GM12878 (cell line): ENCODE data around the gene SCARB1. TPM values are rescaled to one million over a fixed set of nuclear protein-coding genes. Genes with fewer than 3 reads are reported as not detected.

ENCODE experiments used
- ATAC-seq: fragments of 200-7000 bp; cut with Tn5 transposase; 3 replicates; pipeline ENCODE4 v1.9.1; 2020; ENCODE audit warnings: mild to moderate bottlenecking, moderate library complexity
- BruUV-seq: library from RNA; stranded (reverse); fragments of 400-500 nt; replicated peaks from 2 replicates; lab custom pipeline; 2021; lab: Mats Ljungman, UMichigan
- CTCF ChIA-PET: fragments of 300-600 bp; sonication (Branson Sonifier 250); formaldehyde crosslinking; extraction: SDS; loops from one replicate; lab custom pipeline; 2021; ENCODE audit warnings: inconsistent platforms; lab: Yijun Ruan, JAX
- POLR2A ChIA-PET: fragments of 350-600 bp; formaldehyde crosslinking; extraction: SDS; loops from one replicate; lab custom pipeline; 2021; ENCODE audit warnings: inconsistent platforms; lab: Charles Lee
- RAD21 ChIA-PET: fragments of 300-600 bp; sonication (Branson Sonifier 250); formaldehyde crosslinking; loops from one replicate; lab custom pipeline; 2023; ENCODE audit warnings: antibody characterized with exemption; ENCODE audit not compliant: unreplicated experiment; lab: Charles Lee
- SMC1A ChIA-PET: fragments of 300-600 bp; sonication (Branson Sonifier 250); formaldehyde crosslinking; loops from one replicate; lab custom pipeline; 2023; ENCODE audit not compliant: unreplicated experiment, uncharacterized antibody; lab: Charles Lee
- DNase-seq: peaks from one replicate; pipeline ENCODE4 v3.0.0-alpha.2; 2011; ENCODE audit warnings: low read depth, low spot score
- FAIRE-seq: peaks from 3 replicates; lab custom pipeline; 2011; peaks lifted over from hg19 to GRCh38; lab: Jason Lieb, UNC
- H2AFZ ChIP-seq: 2 replicates; pipeline ENCODE4 v1.6.0; 2011; ENCODE audit warnings: low read depth, low read length, control low read depth; ENCODE audit not compliant: control insufficient read depth
- H3K27ac ChIP-seq: 2 replicates; pipeline ENCODE4 v1.5.1; 2011; ENCODE audit warnings: control low read depth; ENCODE audit not compliant: control insufficient read depth, insufficient read depth
- H3K27me3 ChIP-seq, 2 experiments: replicated peaks in 1 of 2; 2 replicates each; pipeline versions ENCODE4 v1.6.0 to v1.6.1; 2011; ENCODE audit warnings: low read length in 1 of 2; ENCODE audit not compliant: control insufficient read depth in 2 of 2, insufficient read depth in 2 of 2
- H3K36me3 ChIP-seq, 2 experiments: 2 replicates each; pipeline ENCODE4 v1.5.1; 2011; ENCODE audit warnings: low read length in 1 of 2; ENCODE audit not compliant: control insufficient read depth in 2 of 2, insufficient read depth in 2 of 2
- H3K4me1 ChIP-seq: 2 replicates; pipeline ENCODE4 v1.6.1; 2011; ENCODE audit warnings: mild to moderate bottlenecking, low read length, moderate library complexity, mixed read lengths; ENCODE audit not compliant: control insufficient read depth, insufficient read depth
- H3K4me2 ChIP-seq: 2 replicates; pipeline ENCODE4 v1.6.0; 2011; ENCODE audit warnings: control low read depth; ENCODE audit not compliant: control insufficient read depth, insufficient read depth
- H3K4me3 ChIP-seq: fragments of 200-600 bp; sonication (generic); 2 replicates; pipeline ENCODE4 v1.5.1; 2016
- H3K79me2 ChIP-seq: 2 replicates; pipeline ENCODE4 v1.6.0; 2011; ENCODE audit warnings: low read length; ENCODE audit not compliant: control insufficient read depth, insufficient read depth
- H3K9ac ChIP-seq: 2 replicates; pipeline ENCODE4 v1.8.0; 2011; ENCODE audit warnings: low read length, control low read depth, mixed read lengths; ENCODE audit not compliant: control insufficient read depth, insufficient read depth
- H3K9me3 ChIP-seq: replicated peaks from 3 replicates; pipeline ENCODE4 v1.5.1; 2011; ENCODE audit warnings: mild to moderate bottlenecking, low read length; ENCODE audit not compliant: control insufficient read depth, insufficient read depth
- H4K20me1 ChIP-seq: 2 replicates; pipeline ENCODE4 v1.6.0; 2011; ENCODE audit not compliant: control insufficient read depth, insufficient read depth
- BACH1 ChIP-seq: fragments of 450-650 bp; IDR thresholded peaks from 2 replicates; pipeline ENCODE4 v1.6.1; 2017; ENCODE audit warnings: mild to moderate bottlenecking, borderline replicate concordance
- BMI1 ChIP-seq: fragments of 450-650 bp; IDR thresholded peaks from 2 replicates; pipeline ENCODE4 v1.6.1; 2016; ENCODE audit warnings: mild to moderate bottlenecking, moderate library complexity, borderline replicate concordance
- EED ChIP-seq: sonication (generic); IDR thresholded peaks from 2 replicates; pipeline ENCODE4 v1.6.1; 2016; ENCODE audit warnings: antibody characterized with exemption, low read depth
- HCFC1 ChIP-seq: fragments of 150-350 bp; IDR thresholded peaks from 2 replicates; pipeline ENCODE4 v1.6.1; 2014; ENCODE audit warnings: low read length
- IKZF1 ChIP-seq: fragments of 450-650 bp; conservative IDR thresholded peaks from 2 replicates; pipeline ENCODE4 v1.6.1; 2017; ENCODE audit warnings: antibody characterized with exemption, mild to moderate bottlenecking
- KDM1A ChIP-seq: fragments of 200-600 bp; sonication (generic); IDR thresholded peaks from 2 replicates; pipeline ENCODE4 v1.6.1; 2016; ENCODE audit warnings: borderline replicate concordance
- NFYB ChIP-seq: IDR thresholded peaks from 2 replicates; pipeline ENCODE4 v1.6.1; 2011; ENCODE audit warnings: low read depth, mild to moderate bottlenecking, low read length, improper control_type of control experiment, moderate library complexity; ENCODE audit not compliant: insufficient read depth
- RAD51 ChIP-seq: fragments of 450-650 bp; IDR thresholded peaks from 2 replicates; pipeline ENCODE4 v1.6.1; 2016; ENCODE audit warnings: moderate library complexity, mild to moderate bottlenecking, inconsistent platforms
- RFX5 ChIP-seq: IDR thresholded peaks from 2 replicates; pipeline ENCODE4 v1.6.1; 2011; ENCODE audit warnings: low read depth, low read length, improper control_type of control experiment
- ZBTB11 ChIP-seq: fragments of 450-650 bp; formaldehyde crosslinking; IDR thresholded peaks from 2 replicates; pipeline ENCODE4 v1.5.0; 2022; ENCODE audit warnings: mild to moderate bottlenecking, missing genetic modification characterization
- ZNF384 ChIP-seq: IDR thresholded peaks from 2 replicates; pipeline ENCODE4 v1.6.1; 2012; ENCODE audit warnings: low read depth, mild to moderate bottlenecking, low read length, improper control_type of control experiment, borderline replicate concordance
- ZSCAN29 ChIP-seq: fragments of 450-650 bp; IDR thresholded peaks from 2 replicates; pipeline ENCODE4 v1.6.1; 2017; ENCODE audit warnings: mild to moderate bottlenecking, moderate library complexity
- WGBS: methylation state at CpG from one replicate; pipeline ENCODE4 v1.1.6; 2016; ENCODE audit warnings: low lambda C conversion rate; ENCODE audit not compliant: insufficient replicate concordance, insufficient coverage; ENCODE audit errors: missing lambda C conversion rate; 5-methylcytosine and 5-hydroxymethylcytosine counted together
- in situ Hi-C: fragments of 300-500 bp; cut with MboI; formaldehyde crosslinking; loops from 9 replicates; pipeline ENCODE4 v1.14.3; 2018; ENCODE audit warnings: mixed read lengths
- intact Hi-C: fragments of 100-400 bp; cut with micrococcal nuclease; formaldehyde crosslinking; loops from one replicate; pipeline ENCODE4 v1.14.2; 2022; ENCODE audit not compliant: unreplicated experiment
- polyA plus RNA-seq, 11 experiments: library from polyadenylated mRNA; depleted of rRNA in 4 of 11; unstranded in 6 of 11; stranded (reverse) in 5 of 11; fragments of >200 nt; fragmentation: Nextera tagmentation in 4 of 11; fragmentation: Illumina TruSeq in 1 of 11; extraction: Ambion mirVana in 4 of 11; extraction: Trizol in 1 of 11; gene quantifications; 1 replicate in 1 of 11; 2 replicates in 10 of 11; pipeline versions ENCODE4 v1.2.1 to v1.2.3, GENCODE V29; 2011 to 2016; ENCODE audit warnings: inconsistent platforms in 2 of 11, missing spikeins in 2 of 11, low read depth in 1 of 11
- total RNA-seq, 4 experiments: library from RNA; depleted of rRNA in 3 of 4; stranded (reverse); fragments of >200 nt in 3 of 4; fragmentation: Illumina TruSeq in 1 of 4; extraction: Trizol in 1 of 4; gene quantifications; 2 replicates each; pipeline versions ENCODE4 v1.2.1 to v1.2.3, GENCODE V29; 2013 to 2021

The SCARB1 gene
- total and polyA plus RNA-seq, 10 of the 15 experiments (the other 5 are each of a cell fraction or from before 2014, with no cell fraction given), result 0.34 to 104 (median 63.1) TPM

- intact Hi-C loops (no loop called here), in situ Hi-C loops (no loop called here)
- peaks cover 11% of the 10 kb centered on the region for H3K4me1 ChIP-seq
- ChIA-PET CTCF (no interaction called here), SMC1A (no interaction called here), RAD21 (no interaction called here), POLR2A (no interaction called here)
- H3K27me3 ChIP-seq, result no peaks in the 10 kb centered on the region
- H3K79me2 ChIP-seq, result no peaks in the 10 kb centered on the region
- H3K27ac ChIP-seq, result no peak overlapping the region
- no peak for DNase-seq
- no peak for FAIRE-seq
- no peaks in the 10 kb centered on the region for H3K9me3 ChIP-seq
- TF ChIP-seq EED (no peak), HCFC1 (no peak), RAD51 (0 out of 2 replicates have a peak, but pooled peaks have one; percentile 15), BMI1 (no peak), BACH1 (no peak), ZNF384 (no peak), IKZF1 (no peak), NFYB (0 out of 2 replicates have a peak, but pooled peaks have one; percentile 37), KDM1A (no peak), ZSCAN29 (no peak), ZBTB11 (CRISPR knock-in tag) (no peak), RFX5 (no peak)
- H2AFZ ChIP-seq, result no peak overlapping the region
- H3K9ac ChIP-seq, result no peak overlapping the region
- no peaks in the 10 kb centered on the region for H4K20me1 ChIP-seq
- 49% methylated on average over 3 of the region's 3 CpGs for WGBS
- H3K4me2 ChIP-seq, result no peak overlapping the region
- no peak overlapping the region for H3K4me3 ChIP-seq
- BruUV-seq, result no TSS peak
- H3K36me3 ChIP-seq, result no peaks in the 10 kb centered on the region
- no peak for ATAC-seq
Observed at GRCh38 chr12:124877423-124877822, 13.8 kb upstream of the SCARB1 start.
